ENCODE results near the gene RBM33. TPM values are rescaled to one million over a fixed set of nuclear protein-coding genes. Genes with fewer than 3 reads are reported as not detected.
A peak's percentile ranks its signal among the peaks of the same experiment; 100 is the strongest.

Gene RBM33
- total and polyA plus RNA-seq, 2 of the 8 experiments (the other 6 are each of a cell fraction or from before 2014, with no cell fraction given), result 16.5 to 64.6 TPM

GRCh38 chr7:155609185-155609584 lies 35.3 kb upstream of the RBM33 start:
- Histone ChIP-seq H4K20me1 (replicated peaks in 1 of 2; ENCODE audit: control insufficient read depth in 1 of 2, insufficient read depth in 2 of 2, low read length in 2 of 2) (no peaks in the 10 kb centered on the region), H3K9ac (replicated peaks in 1 of 4; ENCODE audit: extremely low read depth in 1 of 4, low read depth in 3 of 4, low read length in 3 of 4) (no peak overlapping the region), H2BK15ac (ENCODE audit: low read length) (no peak overlapping the region), H2BK12ac (ENCODE audit: low read depth, low read length) (no peak overlapping the region), H2BK120ac (replicated peaks; ENCODE audit: low read depth, low read length) (no peak overlapping the region), H4K5ac (ENCODE audit: insufficient read length, low read depth, low read length) (no peak overlapping the region), H2AK5ac (ENCODE audit: low read depth, low read length) (no peak overlapping the region), H3K14ac (ENCODE audit: insufficient read length) (no peak overlapping the region), H3K56ac (replicated peaks; ENCODE audit: insufficient read length, low read depth, low read length) (no peak overlapping the region), H2BK20ac (ENCODE audit: low read length) (no peak overlapping the region), H3K23ac (ENCODE audit: insufficient read length) (no peak overlapping the region), H3K36me3 (ENCODE audit: control insufficient read depth in 2 of 4, insufficient read depth in 4 of 4, low read length in 3 of 4) (no peaks in the 10 kb centered on the region), H2BK5ac (ENCODE audit: low read depth, low read length) (no peak overlapping the region), H4K91ac (replicated peaks; ENCODE audit: insufficient read length, low read length) (no peak overlapping the region), H3K27ac (ENCODE audit: low read depth, low read length) (no peak overlapping the region), H3K79me1 (ENCODE audit: low read depth, low read length) (no peaks in the 10 kb centered on the region), H3K4me1 (replicated peaks in 1 of 4; ENCODE audit: control insufficient read depth in 3 of 4, insufficient read depth in 4 of 4, low read length in 3 of 4) (peaks cover 0 to 2% (median 0%) of the 10 kb centered on the region in 4 experiments; a peak in 1 of 7 replicates), H3K18ac (ENCODE audit: extremely low read depth, low read length) (no peak overlapping the region), H3K27me3 (replicated peaks in 1 of 4; ENCODE audit: control insufficient read depth in 3 of 4, extremely low read depth in 1 of 4, insufficient read depth in 3 of 4, low read length in 3 of 4) (no peaks in the 10 kb centered on the region), H2AFZ (ENCODE audit: low read length) (no peak overlapping the region), H3K4ac (replicated peaks; ENCODE audit: insufficient read length, low read depth, low read length) (no peak overlapping the region), H3K4me3 (ENCODE audit: extremely low read depth in 1 of 4, insufficient read depth in 2 of 4, low read depth in 3 of 4, low read length in 4 of 4) (no peak overlapping the region), H3K9me3 (ENCODE audit: insufficient read depth in 2 of 2, low read depth in 1 of 2, low read length in 1 of 2) (no peaks in the 10 kb centered on the region), H4K8ac (ENCODE audit: extremely low read depth, insufficient read depth, low read length) (no peak overlapping the region), H3K79me2 (ENCODE audit: control insufficient read depth in 1 of 2, insufficient read depth in 2 of 2, low read length in 2 of 2) (no peaks in the 10 kb centered on the region), H3K4me2 (ENCODE audit: insufficient read depth in 1 of 2, low read depth in 2 of 2, low read length in 2 of 2) (no peak overlapping the region), H3K23me2 (ENCODE audit: low read depth, low read length) (no peaks in the 10 kb centered on the region)
- WGBS, 2 experiments (ENCODE audit: extremely low coverage in 1 of 2, insufficient coverage in 1 of 2, insufficient read length in 1 of 2, insufficient replicate concordance in 2 of 2, low coverage in 1 of 2, low lambda C conversion rate in 2 of 2, missing lambda C conversion rate in 1 of 2), result 95% methylated on average over 12 of the region's 12 CpGs; no CpG with 5 or more reads in 1 of the 2 experiments
- ChIA-PET POLR2A (ENCODE audit: partially characterized antibody) (no interaction called here), CTCF (ENCODE audit: partially characterized antibody) (interaction anchor here (1.2 to 2.1 kb wide), 2 partner anchors 10 to 12 kb away, joined by 4 to 6 read pairs; no protein-coding TSS in a partner anchor)
- FAIRE-seq (no peak), DNase-seq (ENCODE audit: low read depth in 1 of 2, low spot score in 2 of 2) (peak in 1 of 2 experiments; percentile 8)
- TF ChIP-seq CHD2 (IDR thresholded peaks at IDR 0.05; ENCODE audit: low read length) (no peak), JUN (IDR thresholded peaks at IDR 0.05; ENCODE audit: low read depth, low read length) (no peak), POU5F1 (IDR thresholded peaks at IDR 0.05; ENCODE audit: low read depth, low read length) (no peak), GABPA (IDR thresholded peaks at IDR 0.05; ENCODE audit: borderline replicate concordance, insufficient read depth, low read length) (no peak), EZH2 (IDR thresholded peaks at IDR 0.05; ENCODE audit: low read depth, low read length, severe bottlenecking) (no peak), TBP (IDR thresholded peaks at IDR 0.05; ENCODE audit: low read depth, low read length) (no peak), HDAC6 (IDR thresholded peaks at IDR 0.05; ENCODE audit: low read depth, low read length) (no peak), RBBP5 (IDR thresholded peaks at IDR 0.05; ENCODE audit: borderline replicate concordance, low read depth, low read length) (no peak)
